HepG2 (cell line): ENCODE results near the gene C2orf92.

ENCODE experiments used
- FIP1L1 ChIP-seq: fragments of 200-400 bp; formaldehyde crosslinking; IDR thresholded peaks from 2 replicates; pipeline ENCODE4 v1.6.1; 2018; ENCODE audit warnings: low read depth, mild to moderate bottlenecking, low read length, moderate library complexity, borderline replicate concordance; ENCODE audit not compliant: insufficient read depth
- MAX ChIP-seq: IDR thresholded peaks from 2 replicates; pipeline ENCODE4 v1.6.1; 2012; ENCODE audit warnings: inconsistent platforms
- MTA3 ChIP-seq: sonication (generic); formaldehyde crosslinking; IDR thresholded peaks from 2 replicates; pipeline ENCODE4 v1.4.0; 2020; ENCODE audit warnings: missing genetic modification reagents
- POLR2AphosphoS5 ChIP-seq: IDR thresholded peaks from 2 replicates; pipeline ENCODE4 v1.6.1; 2012; ENCODE audit warnings: low read depth, low read length
- SMAD3 ChIP-seq: sonication (generic); formaldehyde crosslinking; IDR thresholded peaks from 2 replicates; pipeline ENCODE4 v1.4.0; 2020; ENCODE audit warnings: missing genetic modification reagents
- SOX6 ChIP-seq, 2 experiments: fragments of 450-650 bp in 1 of 2; sonication (generic) in 1 of 2; formaldehyde crosslinking in 1 of 2; IDR thresholded peaks; 2 replicates each; pipeline versions ENCODE4 v1.4.0 to v1.6.1; 2017 to 2020; ENCODE audit warnings: antibody characterized with exemption in 1 of 2, mild to moderate bottlenecking in 1 of 2, missing genetic modification reagents in 1 of 2
- TCF7L2 ChIP-seq: IDR thresholded peaks from 2 replicates; pipeline ENCODE4 v1.6.1; 2011; ENCODE audit warnings: mild to moderate bottlenecking, low read depth, low read length, moderate library complexity
- ZNF24 ChIP-seq: fragments of 450-650 bp; IDR thresholded peaks from 2 replicates; pipeline ENCODE4 v1.6.1; 2017; ENCODE audit warnings: antibody characterized with exemption, mild to moderate bottlenecking
- TF ChIP-seq, protein P1 (sequence below): sonication (generic); formaldehyde crosslinking; IDR thresholded peaks from 2 replicates; pipeline ENCODE4 v1.5.0; 2020; ENCODE audit warnings: mild to moderate bottlenecking, missing genetic modification reagents, moderate library complexity
- TF ChIP-seq, protein P2 (sequence below): sonication (generic); formaldehyde crosslinking; IDR thresholded peaks from 2 replicates; pipeline ENCODE4 v1.5.0; 2020; ENCODE audit warnings: missing genetic modification reagents

DNA sequence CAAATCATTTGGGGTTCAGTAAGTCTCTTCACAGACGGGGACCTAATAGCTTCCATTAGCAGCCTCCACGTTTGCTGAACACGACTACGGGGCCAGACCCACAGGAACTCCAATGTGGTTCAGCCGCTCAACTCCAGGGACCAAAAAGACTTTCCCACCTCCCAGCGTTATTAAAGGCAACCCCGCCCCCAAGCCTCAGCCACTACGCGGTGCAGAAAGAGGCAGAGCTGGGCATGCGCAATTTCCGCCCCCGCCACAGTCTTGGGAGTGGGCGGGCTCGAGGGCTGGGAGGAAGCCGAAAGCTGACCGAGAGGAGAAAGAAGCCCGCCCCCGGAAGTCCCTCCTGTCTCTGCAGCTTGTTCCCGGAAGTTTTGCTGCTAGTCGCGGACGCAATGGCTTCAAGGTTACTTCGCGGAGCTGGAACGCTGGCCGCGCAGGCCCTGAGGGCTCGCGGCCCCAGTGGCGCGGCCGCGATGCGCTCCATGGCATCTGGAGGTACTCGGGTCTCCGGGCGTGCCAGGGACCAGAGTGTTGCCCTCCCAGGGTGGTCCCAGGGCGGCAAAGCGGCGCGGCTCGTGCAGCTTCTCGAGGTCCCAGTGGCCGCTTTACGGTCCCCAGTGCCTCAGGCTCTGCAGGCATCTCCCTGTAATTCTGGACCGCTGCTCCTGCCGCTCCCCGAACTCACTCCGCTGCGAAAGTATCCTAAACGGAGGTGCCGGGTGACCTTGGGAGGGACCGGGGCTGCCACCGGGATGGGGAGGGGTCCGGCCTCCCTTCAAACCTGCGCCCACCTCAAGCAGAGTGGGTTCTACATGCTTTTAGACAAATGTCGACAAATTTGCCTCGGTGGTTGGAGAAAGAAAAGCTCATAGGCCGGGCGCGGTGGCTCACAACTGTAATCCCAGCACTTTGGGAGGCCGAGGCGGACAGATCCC, 23.6 kb upstream of the C2orf92 start, which contains the start of gene COX5B:
- TF ChIP-seq, protein P1, sequence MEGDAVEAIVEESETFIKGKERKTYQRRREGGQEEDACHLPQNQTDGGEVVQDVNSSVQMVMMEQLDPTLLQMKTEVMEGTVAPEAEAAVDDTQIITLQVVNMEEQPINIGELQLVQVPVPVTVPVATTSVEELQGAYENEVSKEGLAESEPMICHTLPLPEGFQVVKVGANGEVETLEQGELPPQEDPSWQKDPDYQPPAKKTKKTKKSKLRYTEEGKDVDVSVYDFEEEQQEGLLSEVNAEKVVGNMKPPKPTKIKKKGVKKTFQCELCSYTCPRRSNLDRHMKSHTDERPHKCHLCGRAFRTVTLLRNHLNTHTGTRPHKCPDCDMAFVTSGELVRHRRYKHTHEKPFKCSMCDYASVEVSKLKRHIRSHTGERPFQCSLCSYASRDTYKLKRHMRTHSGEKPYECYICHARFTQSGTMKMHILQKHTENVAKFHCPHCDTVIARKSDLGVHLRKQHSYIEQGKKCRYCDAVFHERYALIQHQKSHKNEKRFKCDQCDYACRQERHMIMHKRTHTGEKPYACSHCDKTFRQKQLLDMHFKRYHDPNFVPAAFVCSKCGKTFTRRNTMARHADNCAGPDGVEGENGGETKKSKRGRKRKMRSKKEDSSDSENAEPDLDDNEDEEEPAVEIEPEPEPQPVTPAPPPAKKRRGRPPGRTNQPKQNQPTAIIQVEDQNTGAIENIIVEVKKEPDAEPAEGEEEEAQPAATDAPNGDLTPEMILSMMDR = peak; percentile 29; the same call in 1 of the 2 replicates
- TF ChIP-seq POLR2AphosphoS5 (peak; percentile 98), SOX6 (IDR thresholded peaks at IDR 0.05) (no peak), SOX6 (CRISPR knock-in tag; IDR thresholded peaks at IDR 0.05) (peak; percentile 69), TCF7L2 (no peak), FIP1L1 (no peak), MTA3 (CRISPR knock-in tag) (no peak), ZNF24 (peak; percentile 33; the same call in 1 of the 2 replicates), MAX (peak; percentile 80; the same call in 1 of the 2 replicates), SMAD3 (CRISPR knock-in tag) (peak; percentile 69)
- TF ChIP-seq, protein P2, sequence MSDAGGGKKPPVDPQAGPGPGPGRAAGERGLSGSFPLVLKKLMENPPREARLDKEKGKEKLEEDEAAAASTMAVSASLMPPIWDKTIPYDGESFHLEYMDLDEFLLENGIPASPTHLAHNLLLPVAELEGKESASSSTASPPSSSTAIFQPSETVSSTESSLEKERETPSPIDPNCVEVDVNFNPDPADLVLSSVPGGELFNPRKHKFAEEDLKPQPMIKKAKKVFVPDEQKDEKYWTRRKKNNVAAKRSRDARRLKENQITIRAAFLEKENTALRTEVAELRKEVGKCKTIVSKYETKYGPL = peak; percentile 53
